Neuronal stem cell (in vitro differentiated cells): Measurements from ENCODE around the gene FSD1L. TPM values are rescaled to one million over a fixed set of nuclear protein-coding genes. Genes with fewer than 3 reads are reported as not detected.

Source experiments
- DNase-seq: peaks from one replicate; pipeline ENCODE4 v3.0.0-alpha.2; 2013; ENCODE audit warnings: low spot score
- H2AFZ ChIP-seq: one replicate; pipeline ENCODE4 v1.6.1; 2013; ENCODE audit warnings: mild to moderate bottlenecking, low read length, inconsistent platforms
- H2AK5ac ChIP-seq: 2 replicates; pipeline ENCODE4 v1.6.1; 2013; ENCODE audit warnings: low read depth, mild to moderate bottlenecking, inconsistent platforms, low read length, moderate library complexity, mixed read lengths
- H2BK120ac ChIP-seq: 2 replicates; pipeline ENCODE4 v1.6.1; 2013; ENCODE audit warnings: low read depth, mild to moderate bottlenecking, inconsistent platforms, low read length, moderate library complexity, mixed read lengths
- H2BK12ac ChIP-seq: one replicate; pipeline ENCODE4 v1.6.1; 2013; ENCODE audit warnings: low read length, inconsistent platforms
- H2BK15ac ChIP-seq: 2 replicates; pipeline ENCODE4 v1.6.1; 2013; ENCODE audit warnings: mild to moderate bottlenecking, low read length, inconsistent platforms, mixed read lengths
- H2BK5ac ChIP-seq: one replicate; pipeline ENCODE4 v1.6.1; 2013; ENCODE audit warnings: inconsistent platforms, mild to moderate bottlenecking, low read length, moderate library complexity
- H3K14ac ChIP-seq: one replicate; pipeline ENCODE4 v1.6.1; 2013; ENCODE audit warnings: low read length, inconsistent platforms
- H3K18ac ChIP-seq: 2 replicates; pipeline ENCODE4 v1.6.1; 2013; ENCODE audit warnings: low read length, inconsistent platforms
- H3K23ac ChIP-seq: 2 replicates; pipeline ENCODE4 v1.6.1; 2013; ENCODE audit warnings: low read depth, mild to moderate bottlenecking, mixed read lengths, low read length, inconsistent platforms; ENCODE audit not compliant: poor library complexity
- H3K27ac ChIP-seq: replicated peaks from 3 replicates; pipeline ENCODE4 v1.5.1; 2013; ENCODE audit warnings: low read length, inconsistent platforms
- H3K27me3 ChIP-seq, 3 experiments: 2 replicates each; pipeline ENCODE4 v1.6.1; 2013; ENCODE audit warnings: low read length in 3 of 3, mild to moderate bottlenecking in 2 of 3, inconsistent platforms in 1 of 3, low read depth in 1 of 3, mixed read lengths in 1 of 3, moderate library complexity in 1 of 3; ENCODE audit not compliant: control insufficient read depth in 3 of 3, insufficient read depth in 3 of 3
- H3K36me3 ChIP-seq, 2 donors: replicated peaks in 1 of 2; 2 replicates each; pipeline ENCODE4 v1.6.1; 2013; ENCODE audit warnings: low read length in 2 of 2; ENCODE audit not compliant: control insufficient read depth in 2 of 2, insufficient read depth in 2 of 2
- H3K4ac ChIP-seq: 2 replicates; pipeline ENCODE4 v1.6.1; 2013; ENCODE audit warnings: inconsistent platforms, mild to moderate bottlenecking, low read length, moderate library complexity
- H3K4me1 ChIP-seq, 2 donors: 1 replicate in 1 of 2; 2 replicates in 1 of 2; pipeline ENCODE4 v1.6.1; 2013; ENCODE audit warnings: low read length in 2 of 2, low read depth in 1 of 2; ENCODE audit not compliant: control insufficient read depth in 2 of 2, insufficient read depth in 1 of 2
- H3K4me2 ChIP-seq: one replicate; pipeline ENCODE4 v1.6.1; 2013; ENCODE audit warnings: mild to moderate bottlenecking, low read length, inconsistent platforms; ENCODE audit not compliant: insufficient read depth, poor library complexity, severe bottlenecking
- H3K4me3 ChIP-seq, 2 donors: 2 replicates each; pipeline ENCODE4 v1.5.1; 2013; ENCODE audit warnings: low read length in 2 of 2, mild to moderate bottlenecking in 2 of 2, inconsistent platforms in 1 of 2, moderate library complexity in 1 of 2
- H3K79me1 ChIP-seq: one replicate; pipeline ENCODE4 v1.6.1; 2013; ENCODE audit warnings: low read depth, mild to moderate bottlenecking, inconsistent platforms, low read length, moderate library complexity
- H3K9ac ChIP-seq: one replicate; pipeline ENCODE4 v1.6.1; 2013; ENCODE audit warnings: mild to moderate bottlenecking, low read depth, low read length, inconsistent platforms; ENCODE audit not compliant: poor library complexity
- H3K9me3 ChIP-seq, 2 donors: replicated peaks in 1 of 2; 2 replicates each; pipeline versions ENCODE3 to v1.6.1; 2013; ENCODE audit warnings: low read length in 2 of 2, mild to moderate bottlenecking in 2 of 2, inconsistent platforms in 1 of 2, low read depth in 1 of 2, mixed read lengths in 1 of 2, moderate library complexity in 1 of 2; ENCODE audit not compliant: control insufficient read depth in 2 of 2, insufficient read depth in 1 of 2
- H4K8ac ChIP-seq: one replicate; pipeline ENCODE4 v1.6.1; 2013; ENCODE audit warnings: low read depth, mild to moderate bottlenecking, inconsistent platforms, low read length, moderate library complexity
- H4K91ac ChIP-seq: one replicate; pipeline ENCODE4 v1.6.1; 2013; ENCODE audit warnings: low read length, low read depth, mild to moderate bottlenecking, inconsistent platforms; ENCODE audit not compliant: poor library complexity
- WGBS, 2 donors: extraction: QIAGEN DNeasy Blood & Tissue Kit; methylation state at CpG; one replicate each; pipeline ENCODE4 v1.1.7; 2013; ENCODE audit warnings: missing lambda C conversion rate in 2 of 2, mixed read lengths in 1 of 2; ENCODE audit not compliant: insufficient read length in 2 of 2, insufficient replicate concordance in 1 of 2; ENCODE audit errors: extremely low coverage in 2 of 2; 5-methylcytosine and 5-hydroxymethylcytosine counted together
- polyA plus RNA-seq, 2 experiments: library from polyadenylated mRNA; stranded (reverse); fragments of 200-250 nt; gene quantifications; one replicate each; pipeline ENCODE4 v1.2.3, GENCODE V29; 2013

The FSD1L gene
- 6.1 TPM for polyA plus RNA-seq (2013, experiment 1 of 2)
- 5.8 TPM for polyA plus RNA-seq (2013, experiment 2 of 2)

- H2BK5ac ChIP-seq: peak within 1 kb of the TSS; percentile 63
- peaks cover 0 to 4% (median 0%) of the 10 kb centered on the region in 3 experiments for H3K27me3 ChIP-seq
- H3K36me3 ChIP-seq: peaks cover 0 to 5% of the 10 kb centered on the region in 2 donors
- peak within 1 kb of the TSS; percentile 73 for H3K14ac ChIP-seq
- no peaks in the 10 kb centered on the region for H3K79me1 ChIP-seq
- H2BK120ac ChIP-seq: no peak within 1 kb of the TSS
- no peak within 1 kb of the TSS for H2AK5ac ChIP-seq
- peak within 1 kb of the TSS; percentile 89 for H3K9ac ChIP-seq
- H4K8ac ChIP-seq: peak within 1 kb of the TSS; percentile 29
- H3K27ac ChIP-seq: peak within 1 kb of the TSS; percentile 70
- H3K4me3 ChIP-seq: peak within 1 kb of the TSS; percentile 88 to 89
- H3K4me1 ChIP-seq: peaks cover 0 to 2% of the 10 kb centered on the region in 2 donors
- peak within 1 kb of the TSS; percentile 94 for H2AFZ ChIP-seq
- H2BK15ac ChIP-seq: peak within 1 kb of the TSS; percentile 51
- H4K91ac ChIP-seq: no peak within 1 kb of the TSS
- H3K4ac ChIP-seq: no peak within 1 kb of the TSS
- H3K9me3 ChIP-seq: no peaks in the 10 kb centered on the region
- peak within 1 kb of the TSS; percentile 8 for H3K23ac ChIP-seq
- no peak within 1 kb of the TSS for H2BK12ac ChIP-seq
- peak within 1 kb of the TSS; percentile 76 for H3K4me2 ChIP-seq
- peak; percentile 88 for DNase-seq
- whole genome bisulfite sequencing, 2 donors: no CpG with 5 or more reads among the region's 87 CpGs
- peak within 1 kb of the TSS; percentile 98 for H3K18ac ChIP-seq
These were observed at the start of gene FSD1L for GRCh38 chr9:105447814-105448812. FSD1L (plus strand) TSS chr9:105448034; CDS start chr9:105448221, 187 bp downstream.

- DNase-seq: no peak
These were observed 48.7 kb upstream of the FSD1L start for GRCh38 chr9:105399117-105399516.

DNA sequence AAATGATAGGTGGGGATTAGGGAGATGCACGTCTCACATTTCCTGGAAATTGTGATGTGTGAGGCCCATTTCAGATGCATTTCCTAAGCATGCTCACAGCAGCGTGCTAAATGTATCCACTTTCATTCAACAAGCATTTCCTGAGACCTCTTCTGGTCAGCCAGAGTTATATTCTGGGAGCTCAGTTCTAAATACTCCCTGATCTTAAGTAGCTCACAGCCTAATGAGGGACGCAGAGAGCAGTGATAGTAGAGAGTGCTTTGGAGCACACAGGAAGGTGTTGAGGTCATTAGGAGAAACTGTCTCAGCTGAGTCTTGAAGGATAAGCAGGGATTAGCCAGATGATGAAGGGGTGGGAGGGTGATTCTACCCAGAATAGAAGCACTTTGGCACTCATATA is 46.2 kb upstream of the FSD1L start:
- Histone ChIP-seq H3K4ac (no peak overlapping the region), H3K4me3 (no peak overlapping the region), H3K36me3 (no peaks in the 10 kb centered on the region), H4K91ac (no peak overlapping the region), H4K8ac (no peak overlapping the region), H3K9ac (no peak overlapping the region), H3K9me3 (no peaks in the 10 kb centered on the region), H3K4me1 (peaks cover 4 to 7% of the 10 kb centered on the region in 2 donors), H2BK5ac (no peak overlapping the region), H2AFZ (peak overlapping the region; percentile 13), H3K27ac (no peak overlapping the region), H2BK12ac (no peak overlapping the region), H3K23ac (no peak overlapping the region), H3K14ac (no peak overlapping the region), H2AK5ac (no peak overlapping the region), H3K4me2 (no peak overlapping the region), H3K27me3 (no peaks in the 10 kb centered on the region), H2BK15ac (no peak overlapping the region), H3K18ac (no peak overlapping the region), H3K79me1 (no peaks in the 10 kb centered on the region), H2BK120ac (no peak overlapping the region)
- no CpG with 5 or more reads among the region's 3 CpGs for WGBS, 2 donors
- no peak for DNase-seq

More at GRCh38 chr9:105399117-105399516, 48.7 kb upstream of the FSD1L start:
- no peak overlapping the region for H2BK5ac ChIP-seq
- H4K91ac ChIP-seq: no peak overlapping the region
- H3K36me3 ChIP-seq: no peaks in the 10 kb centered on the region
- no CpG with 5 or more reads among the region's 2 CpGs for WGBS, 2 donors
- no peak overlapping the region for H2AFZ ChIP-seq
- no peak overlapping the region for H2AK5ac ChIP-seq
- no peak overlapping the region for H3K27ac ChIP-seq
- H3K23ac ChIP-seq: no peak overlapping the region
- no peaks in the 10 kb centered on the region for H3K79me1 ChIP-seq
- peaks cover 4 to 7% of the 10 kb centered on the region in 2 donors for H3K4me1 ChIP-seq
- no peak overlapping the region for H3K4me3 ChIP-seq
- no peak overlapping the region for H3K9ac ChIP-seq
- no peak overlapping the region for H2BK12ac ChIP-seq
- H3K18ac ChIP-seq: no peak overlapping the region
- no peak overlapping the region for H3K4me2 ChIP-seq
- H2BK15ac ChIP-seq: no peak overlapping the region
- H3K9me3 ChIP-seq: no peaks in the 10 kb centered on the region
- H3K4ac ChIP-seq: no peak overlapping the region
- no peak overlapping the region for H4K8ac ChIP-seq
- H2BK120ac ChIP-seq: no peak overlapping the region
- H3K14ac ChIP-seq: no peak overlapping the region
- no peaks in the 10 kb centered on the region for H3K27me3 ChIP-seq
